Panc1 (cell line): ENCODE results near the gene RIPPLY3. TPM values are rescaled to one million over a fixed set of nuclear protein-coding genes. Genes with fewer than 3 reads are reported as not detected.
"Not testable (repeated sequence)": the region's sequence is repeated elsewhere in the genome, so short reads cannot be mapped to it uniquely, and the experiment has no call there.

ENCODE experiments used
- ATAC-seq: fragments of 200-7000 bp; cut with Tn5 transposase; 2 replicates; pipeline ENCODE4 v1.9.1; 2020; ENCODE audit warnings: mild to moderate bottlenecking, moderate library complexity
- BruUV-seq: library from RNA; stranded (reverse); fragments of 400-500 nt; replicated peaks from 2 replicates; lab custom pipeline; 2021; lab: Mats Ljungman, UMichigan
- CTCF ChIA-PET: fragments of 300-600 bp; sonication (Branson Sonifier 250); formaldehyde crosslinking; loops from one replicate; lab custom pipeline; 2022; ENCODE audit warnings: antibody characterized with exemption; lab: Charles Lee
- POLR2A ChIA-PET: fragments of 300-600 bp; sonication (Branson Sonifier 250); formaldehyde crosslinking; loops from one replicate; lab custom pipeline; 2022; ENCODE audit warnings: antibody characterized with exemption; lab: Charles Lee
- DNase-seq: peaks from one replicate; pipeline ENCODE4 v3.0.0-alpha.2; 2010; ENCODE audit warnings: low read depth, low spot score
- H3K27ac ChIP-seq: 2 replicates; pipeline ENCODE4 v1.5.1; 2011; ENCODE audit warnings: mild to moderate bottlenecking, low read length, inconsistent platforms
- H3K27me3 ChIP-seq: fragments of 200-500 bp; sonication (Bioruptor generic); 2 replicates; pipeline ENCODE4 v1.6.0; 2014; ENCODE audit warnings: low read length, inconsistent platforms; ENCODE audit not compliant: control insufficient read depth, insufficient read depth
- H3K36me3 ChIP-seq: fragments of 200-500 bp; sonication (Bioruptor generic); 2 replicates; pipeline ENCODE4 v1.5.1; 2014; ENCODE audit warnings: inconsistent platforms, mild to moderate bottlenecking, low read length, moderate library complexity; ENCODE audit not compliant: control insufficient read depth, insufficient read depth
- H3K4me1 ChIP-seq: 2 replicates; pipeline ENCODE4 v1.5.1; 2011; ENCODE audit warnings: inconsistent platforms, mild to moderate bottlenecking, low read length, moderate library complexity; ENCODE audit not compliant: control insufficient read depth, insufficient read depth
- H3K4me3 ChIP-seq, 2 experiments: 2 replicates each; pipeline ENCODE4 v1.5.1; 2011 to 2012; ENCODE audit warnings: low read depth in 2 of 2, low read length in 2 of 2, mild to moderate bottlenecking in 2 of 2, inconsistent platforms in 1 of 2, moderate library complexity in 1 of 2
- H3K9me3 ChIP-seq: fragments of 200-500 bp; sonication (Bioruptor generic); 2 replicates; pipeline ENCODE4 v1.5.1; 2014; ENCODE audit warnings: low read depth, mild to moderate bottlenecking, inconsistent platforms, low read length, moderate library complexity; ENCODE audit not compliant: control insufficient read depth, insufficient read depth
- CTCF ChIP-seq: fragments of 450-650 bp; IDR thresholded peaks from 2 replicates; pipeline ENCODE4 v1.5.1; 2017; ENCODE audit warnings: mild to moderate bottlenecking
- POLR2AphosphoS5 ChIP-seq: IDR thresholded peaks from 2 replicates; pipeline ENCODE4 v1.6.1; 2012; ENCODE audit warnings: mild to moderate bottlenecking, low read depth, low read length, moderate library complexity
- REST ChIP-seq, 2 experiments: IDR thresholded peaks; 2 replicates each; pipeline ENCODE4 v1.6.1; 2011 to 2012; ENCODE audit warnings: low read depth in 2 of 2, control low read depth in 1 of 2, low read length in 1 of 2, mild to moderate bottlenecking in 1 of 2, moderate library complexity in 1 of 2; ENCODE audit not compliant: insufficient read depth in 1 of 2
- SIN3A ChIP-seq: IDR thresholded peaks from 2 replicates; pipeline ENCODE4 v1.6.1; 2012; ENCODE audit warnings: low read depth, mild to moderate bottlenecking, low read length, moderate library complexity, borderline replicate concordance; ENCODE audit not compliant: insufficient read depth
- TCF7L2 ChIP-seq: IDR thresholded peaks from 2 replicates; pipeline ENCODE4 v1.6.1; 2011; ENCODE audit warnings: mild to moderate bottlenecking, low read depth, low read length, inconsistent platforms
- in situ Hi-C: cut with HindIII; loops from 2 replicates; pipeline ENCODE4 v1.10.0; 2016; ENCODE audit warnings: low sequenced_read_pairs, low pct_unique_long_range_greater_than_20kb
- intact Hi-C: fragments of 100-400 bp; cut with micrococcal nuclease; formaldehyde crosslinking; loops from one replicate; pipeline ENCODE4 v1.10.0; 2022; ENCODE audit not compliant: unreplicated experiment
- total RNA-seq: library from RNA; stranded (reverse); gene quantifications from one replicate; pipeline ENCODE4 v1.2.1, GENCODE V29; 2021; ENCODE audit not compliant: unreplicated experiment

Gene RIPPLY3
- total RNA-seq, 1 experiment from 2014 or later: 1.2 TPM

- TF ChIP-seq TCF7L2 (no peak), REST (IDR thresholded peaks at IDR 0.05; ENCODE audit: insufficient read depth in 1 of 2, low read depth in 2 of 2, low read length in 1 of 2) (no peak), POLR2AphosphoS5 (no peak), CTCF (no peak; the same call in 1 of the 2 replicates), SIN3A (no peak)
- H3K36me3 ChIP-seq: no peaks in the 10 kb centered on the region
- H3K27me3 ChIP-seq: no peaks in the 10 kb centered on the region
- in situ Hi-C loops: no loop called here
- 0 out of 2 replicates have a peak, but pooled peaks have one; percentile 53 for ATAC-seq
- BruUV-seq: no TSS peak
- POLR2A ChIA-PET: interaction anchor here (0.7 kb wide), 1 partner anchor 8 kb away, joined by 4 read pairs; no protein-coding TSS in a partner anchor
- DNase-seq: no peak
- intact Hi-C loops: no loop called here
- CTCF ChIA-PET: no interaction called here
- no peaks in the 10 kb centered on the region for H3K9me3 ChIP-seq
- no peak overlapping the region for H3K4me3 ChIP-seq
- no peaks in the 10 kb centered on the region for H3K4me1 ChIP-seq
- H3K27ac ChIP-seq: no peak overlapping the region
Observed at GRCh38 chr21:37000381-37000780, 6.1 kb upstream of the RIPPLY3 start.

- POLR2A ChIA-PET: interaction anchor here (0.7 kb wide), 2 partner anchors 241 to 359 kb away, joined by 3 to 4 read pairs; no protein-coding TSS in a partner anchor
- H3K27me3 ChIP-seq: no peaks in the 10 kb centered on the region
- H3K4me3 ChIP-seq: no peak overlapping the region
- DNase-seq (no peak), ATAC-seq (no peak)
- CTCF ChIA-PET: no interaction called here
- no peaks in the 10 kb centered on the region for H3K36me3 ChIP-seq
- TF ChIP-seq TCF7L2 (no peak), POLR2AphosphoS5 (no peak), SIN3A (no peak), CTCF (no peak), REST (IDR thresholded peaks at IDR 0.05; ENCODE audit: insufficient read depth in 1 of 2, low read depth in 2 of 2, low read length in 1 of 2) (no peak)
- BruUV-seq: no TSS peak
- no peak overlapping the region for H3K27ac ChIP-seq
- in situ Hi-C loops: no loop called here
- intact Hi-C loops: no loop called here
- H3K4me1 ChIP-seq: no peaks in the 10 kb centered on the region
- no peaks in the 10 kb centered on the region for H3K9me3 ChIP-seq
Observed at GRCh38 chr21:37001441-37001840, 5.1 kb upstream of the RIPPLY3 start.

GRCh38 chr21:37002851-37003250 lies 3.7 kb upstream of the RIPPLY3 start:
- DNase-seq, H3K4me1 ChIP-seq, ATAC-seq, H3K27ac ChIP-seq, H3K9me3 ChIP-seq, H3K36me3 ChIP-seq, H3K4me3 ChIP-seq, BruUV-seq, in situ Hi-C loops, CTCF ChIA-PET, POLR2A ChIA-PET, H3K27me3 ChIP-seq, intact Hi-C loops: not testable (repeated sequence)

GRCh38 chr21:37003917-37004316 lies 2.6 kb upstream of the RIPPLY3 start:
- H3K4me3 ChIP-seq, POLR2A ChIA-PET, H3K27ac ChIP-seq, DNase-seq, BruUV-seq, in situ Hi-C loops, H3K27me3 ChIP-seq, intact Hi-C loops, H3K4me1 ChIP-seq, ATAC-seq, CTCF ChIA-PET, H3K36me3 ChIP-seq, H3K9me3 ChIP-seq: not testable (repeated sequence)
